Neural cell (in vitro differentiated cells): ENCODE results near the gene MICAL2. TPM values are rescaled to one million over a fixed set of nuclear protein-coding genes. Genes with fewer than 3 reads are reported as not detected.
A peak's percentile ranks its signal among the peaks of the same experiment; 100 is the strongest.

Experiments used
- H2AFZ ChIP-seq: fragments of 200-600, 300-800 bp; sonication (generic), shearing (Covaris generic); 2 replicates; pipeline ENCODE4 v1.6.0; 2014; ENCODE audit warnings: low read depth, mild to moderate bottlenecking, antibody characterized with exemption, low read length, moderate library complexity
- H3F3A ChIP-seq: fragments of 200-600 bp; shearing (Covaris generic); 2 replicates; pipeline ENCODE4 v1.6.1; 2016; ENCODE audit warnings: mild to moderate bottlenecking, moderate library complexity, mixed read lengths, antibody characterized with exemption, low read length; ENCODE audit not compliant: insufficient read depth, poor library complexity, severe bottlenecking
- H3K27ac ChIP-seq: fragments of 200-600, 300-800 bp; sonication (generic), shearing (Covaris generic); 2 replicates; pipeline ENCODE4 v1.5.1; 2014; ENCODE audit warnings: mild to moderate bottlenecking, low read length, moderate library complexity
- H3K27me3 ChIP-seq: fragments of 300-800, 200-600 bp; sonication (generic), shearing (Covaris generic); 2 replicates; pipeline ENCODE4 v1.6.0; 2014; ENCODE audit warnings: mild to moderate bottlenecking, low read depth, low read length, moderate library complexity; ENCODE audit not compliant: insufficient read depth
- H3K36me3 ChIP-seq: fragments of 300-800, 200-600 bp; sonication (generic), shearing (Covaris generic); 2 replicates; pipeline ENCODE4 v1.5.1; 2014; ENCODE audit warnings: mild to moderate bottlenecking, antibody characterized with exemption, low read length, moderate library complexity; ENCODE audit not compliant: insufficient read depth
- H3K4me2 ChIP-seq: fragments of 300-800, 200-600 bp; sonication (generic), shearing (Covaris generic); 2 replicates; pipeline ENCODE4 v1.6.0; 2014; ENCODE audit warnings: mild to moderate bottlenecking, low read length
- H3K4me3 ChIP-seq: fragments of 300-800, 200-600 bp; sonication (generic), shearing (Covaris generic); 2 replicates; pipeline ENCODE4 v1.5.1; 2014; ENCODE audit warnings: mild to moderate bottlenecking, low read length, moderate library complexity
- H3K79me2 ChIP-seq: fragments of 200-600 bp; shearing (Covaris generic); replicated peaks from 2 replicates; pipeline ENCODE4 v1.6.0; 2014; ENCODE audit warnings: mild to moderate bottlenecking, low read length, moderate library complexity; ENCODE audit not compliant: insufficient read depth
- H3K9ac ChIP-seq: fragments of 300-800, 200-600 bp; sonication (generic), shearing (Covaris generic); 2 replicates; pipeline ENCODE4 v1.6.1; 2016; ENCODE audit warnings: mild to moderate bottlenecking, low read length, mixed read lengths
- H3K9me2 ChIP-seq: fragments of 200-600 bp; shearing (Covaris generic); 2 replicates; pipeline ENCODE4 v1.6.1; 2016; ENCODE audit warnings: mild to moderate bottlenecking, low read length, mixed read lengths; ENCODE audit not compliant: insufficient read depth
- H3K9me3 ChIP-seq: fragments of 200-600, 300-800 bp; sonication (generic), shearing (Covaris generic); 2 replicates; pipeline ENCODE4 v1.6.1; 2016; ENCODE audit warnings: mild to moderate bottlenecking, mixed run types, low read length, moderate library complexity, mixed read lengths
- H4K20me1 ChIP-seq: fragments of 200-600 bp; shearing (Covaris generic); 2 replicates; pipeline ENCODE4 v1.6.1; 2016; ENCODE audit warnings: mild to moderate bottlenecking, mixed run types; ENCODE audit not compliant: insufficient read depth
- CTCF ChIP-seq: fragments of 450-650 bp; IDR thresholded peaks from 2 replicates; pipeline ENCODE4 v1.5.1; 2014; ENCODE audit warnings: antibody characterized with exemption, mild to moderate bottlenecking, moderate library complexity; ENCODE audit not compliant: poor library complexity, severe bottlenecking
- EP300 ChIP-seq: fragments of 450-650 bp; conservative IDR thresholded peaks from 2 replicates; pipeline ENCODE4 v1.6.1; 2014; ENCODE audit warnings: antibody characterized with exemption, mild to moderate bottlenecking, moderate library complexity; ENCODE audit not compliant: poor library complexity, severe bottlenecking
- EZH2 ChIP-seq: fragments of 200-600, 300-800 bp; shearing (Covaris generic), sonication (generic); IDR thresholded peaks from 2 replicates; pipeline ENCODE4 v1.6.1; 2014; ENCODE audit warnings: antibody characterized with exemption, low read length, borderline replicate concordance, mild to moderate bottlenecking; ENCODE audit not compliant: insufficient read depth, poor library complexity, severe bottlenecking
- MXI1 ChIP-seq: fragments of 450-650 bp; conservative IDR thresholded peaks from 2 replicates; pipeline ENCODE4 v1.6.1; 2014; ENCODE audit warnings: antibody characterized with exemption, mild to moderate bottlenecking; ENCODE audit not compliant: poor library complexity, severe bottlenecking
- POLR2AphosphoS5 ChIP-seq: IDR thresholded peaks from 2 replicates; pipeline ENCODE4 v1.6.1; 2012
- RAD21 ChIP-seq: fragments of 450-650 bp; conservative IDR thresholded peaks from 2 replicates; pipeline ENCODE4 v1.6.1; 2014; ENCODE audit warnings: antibody characterized with exemption, mild to moderate bottlenecking, moderate library complexity
- REST ChIP-seq: IDR thresholded peaks from 2 replicates; pipeline ENCODE4 v1.6.1; 2012; ENCODE audit warnings: borderline replicate concordance
- SMC3 ChIP-seq: fragments of 450-650 bp; conservative IDR thresholded peaks from 2 replicates; pipeline ENCODE4 v1.6.1; 2014; ENCODE audit warnings: antibody characterized with exemption, mild to moderate bottlenecking, moderate library complexity; ENCODE audit not compliant: poor library complexity
- TAF1 ChIP-seq: IDR thresholded peaks from 2 replicates; pipeline ENCODE4 v1.6.1; 2012; ENCODE audit warnings: low read depth
- polyA plus RNA-seq: library from polyadenylated mRNA; depleted of rRNA; stranded (reverse); fragments of >200 nt; gene quantifications from 2 replicates; pipeline ENCODE4 v1.2.3, GENCODE V29; 2014

Gene MICAL2
- polyA plus RNA-seq, 1 donor from 2014 or later = 2.2 TPM

GRCh38 chr11:12064954-12065280 lies 45.5 kb upstream of the MICAL2 start:
- H3K4me2 ChIP-seq = no peak overlapping the region
- H3K9me2 ChIP-seq = no peaks in the 10 kb centered on the region
- H4K20me1 ChIP-seq = no peaks in the 10 kb centered on the region
- peaks cover 8% of the 10 kb centered on the region for H3F3A ChIP-seq
- no peak overlapping the region for H3K9ac ChIP-seq
- H3K4me3 ChIP-seq = no peak overlapping the region
- no peak overlapping the region for H2AFZ ChIP-seq
- H3K79me2 ChIP-seq = no peaks in the 10 kb centered on the region
- no peaks in the 10 kb centered on the region for H3K27me3 ChIP-seq
- no peak overlapping the region for H3K27ac ChIP-seq
- H3K36me3 ChIP-seq = no peaks in the 10 kb centered on the region
- TF ChIP-seq POLR2AphosphoS5 = no peak
- no peak for TF ChIP-seq CTCF
- TF ChIP-seq SMC3 = no peak
- TF ChIP-seq TAF1 = no peak
- TF ChIP-seq MXI1 = no peak
- no peak for TF ChIP-seq REST
- TF ChIP-seq EZH2 = no peak
- TF ChIP-seq EP300 = no peak
- no peak for TF ChIP-seq RAD21
- no peaks in the 10 kb centered on the region for H3K9me3 ChIP-seq

GRCh38 chr11:12066056-12066798 lies 44.2 kb upstream of the MICAL2 start:
- Histone ChIP-seq H3K36me3 (no peaks in the 10 kb centered on the region), H3K9ac (no peak overlapping the region), H3K27ac (peak overlapping the region; percentile 36), H3K9me3 (no peaks in the 10 kb centered on the region), H4K20me1 (no peaks in the 10 kb centered on the region), H3K79me2 (no peaks in the 10 kb centered on the region), H3K27me3 (no peaks in the 10 kb centered on the region), H3F3A (peaks cover 8% of the 10 kb centered on the region), H3K4me3 (peak overlapping the region; percentile 33), H3K4me2 (no peak overlapping the region), H2AFZ (no peak overlapping the region), H3K9me2 (no peaks in the 10 kb centered on the region)
- TF ChIP-seq RAD21 (no peak), CTCF (no peak), MXI1 (no peak), SMC3 (no peak), TAF1 (no peak), EP300 (no peak), EZH2 (no peak), POLR2AphosphoS5 (no peak), REST (no peak)
